HepG2 (cell line): ENCODE results near the gene TRIM7. TPM values are rescaled to one million over a fixed set of nuclear protein-coding genes. Genes with fewer than 3 reads are reported as not detected.

Source experiments
- DPF2 ChIP-seq: sonication (generic); formaldehyde crosslinking; IDR thresholded peaks from 2 replicates; pipeline ENCODE4 v1.4.0; 2020; ENCODE audit warnings: mild to moderate bottlenecking, low read depth, missing genetic modification reagents, borderline replicate concordance
- HNRNPH1 ChIP-seq: fragments of 200-400 bp; formaldehyde crosslinking; optimal IDR thresholded peaks from 2 replicates; pipeline ENCODE3; 2017; ENCODE audit warnings: mild to moderate bottlenecking, low read depth, low read length
- HOXD1 ChIP-seq: sonication (generic); formaldehyde crosslinking; IDR thresholded peaks from 2 replicates; pipeline ENCODE4 v1.5.0; 2020; ENCODE audit warnings: missing genetic modification reagents
- KDM1A ChIP-seq: IDR thresholded peaks from 2 replicates; pipeline ENCODE4 v1.6.1; 2016; ENCODE audit warnings: missing compliant biosample characterization
- NONO ChIP-seq, 2 experiments: fragments of 450-650 bp in 1 of 2; sonication (generic) in 1 of 2; formaldehyde crosslinking in 1 of 2; IDR thresholded peaks in 1 of 2; conservative IDR thresholded peaks in 1 of 2; 2 replicates each; pipeline versions ENCODE4 v1.6.1 to v1.8.0; 2017 to 2022; ENCODE audit warnings: mild to moderate bottlenecking in 1 of 2, missing genetic modification reagents in 1 of 2, moderate library complexity in 1 of 2
- PHF21A ChIP-seq: sonication (generic); formaldehyde crosslinking; IDR thresholded peaks from 2 replicates; pipeline ENCODE4 v1.5.0; 2020; ENCODE audit warnings: mild to moderate bottlenecking, missing genetic modification reagents
- THAP9 ChIP-seq: sonication (generic); formaldehyde crosslinking; IDR thresholded peaks from 2 replicates; pipeline ENCODE4; 2020; ENCODE audit warnings: missing genetic modification reagents, mild to moderate bottlenecking, borderline replicate concordance
- TMF1 ChIP-seq: sonication (generic); formaldehyde crosslinking; IDR thresholded peaks from 2 replicates; pipeline ENCODE4 v1.8.1; 2022; ENCODE audit warnings: low read depth, missing genetic modification reagents
- ZBTB40 ChIP-seq, 2 experiments: fragments of 450-650 bp in 1 of 2; sonication (generic) in 1 of 2; formaldehyde crosslinking in 1 of 2; IDR thresholded peaks; 2 replicates each; pipeline versions ENCODE4 v1.6.1 to v1.8.0; 2016 to 2022; ENCODE audit warnings: antibody characterized with exemption in 1 of 2, mild to moderate bottlenecking in 1 of 2, missing genetic modification reagents in 1 of 2
- ZNF260 ChIP-seq: sonication (generic); formaldehyde crosslinking; IDR thresholded peaks from 2 replicates; pipeline ENCODE4 v1.4.0; 2020; ENCODE audit warnings: missing genetic modification reagents, low read depth, mild to moderate bottlenecking, borderline replicate concordance
- ZNF543 ChIP-seq: sonication (generic); formaldehyde crosslinking; IDR thresholded peaks from 2 replicates; pipeline ENCODE4 v1.4.0; 2020; ENCODE audit warnings: mild to moderate bottlenecking, missing genetic modification reagents
- polyA plus RNA-seq, 8 experiments: library from polyadenylated mRNA; depleted of rRNA in 3 of 8; stranded (reverse) in 7 of 8; unstranded in 1 of 8; fragments of >200 nt; fragmentation: Illumina TruSeq in 4 of 8; extraction: Trizol in 4 of 8; gene quantifications; 2 replicates each; pipeline versions ENCODE4 v1.2.1 to v1.2.3, GENCODE V29; 2011 to 2016; ENCODE audit warnings: low read depth in 4 of 8, missing spikeins in 1 of 8, mixed read lengths in 1 of 8; ENCODE audit not compliant: insufficient read depth in 1 of 8
- total RNA-seq, 5 experiments: library from RNA; depleted of rRNA; stranded (reverse); fragments of >200 nt; fragmentation: Illumina TruSeq; extraction: Trizol; gene quantifications; 2 replicates each; pipeline ENCODE4 v1.2.3, GENCODE V29; 2016; ENCODE audit warnings: low read depth in 1 of 5
- TF ChIP-seq, protein P1 (sequence below): sonication (generic); formaldehyde crosslinking; IDR thresholded peaks from 2 replicates; pipeline ENCODE4 v1.5.0; 2020; ENCODE audit warnings: mild to moderate bottlenecking, missing genetic modification reagents, moderate library complexity
- TF ChIP-seq, protein P2 (sequence below): sonication (generic); formaldehyde crosslinking; IDR thresholded peaks from 2 replicates; pipeline ENCODE4 v1.5.0; 2020; ENCODE audit warnings: missing genetic modification reagents

TRIM7 gene
- total and polyA plus RNA-seq, 2 of the 13 experiments (the other 11 are each of a cell fraction or from before 2014, with no cell fraction given): 0.13 TPM; not detected in 1

DNA sequence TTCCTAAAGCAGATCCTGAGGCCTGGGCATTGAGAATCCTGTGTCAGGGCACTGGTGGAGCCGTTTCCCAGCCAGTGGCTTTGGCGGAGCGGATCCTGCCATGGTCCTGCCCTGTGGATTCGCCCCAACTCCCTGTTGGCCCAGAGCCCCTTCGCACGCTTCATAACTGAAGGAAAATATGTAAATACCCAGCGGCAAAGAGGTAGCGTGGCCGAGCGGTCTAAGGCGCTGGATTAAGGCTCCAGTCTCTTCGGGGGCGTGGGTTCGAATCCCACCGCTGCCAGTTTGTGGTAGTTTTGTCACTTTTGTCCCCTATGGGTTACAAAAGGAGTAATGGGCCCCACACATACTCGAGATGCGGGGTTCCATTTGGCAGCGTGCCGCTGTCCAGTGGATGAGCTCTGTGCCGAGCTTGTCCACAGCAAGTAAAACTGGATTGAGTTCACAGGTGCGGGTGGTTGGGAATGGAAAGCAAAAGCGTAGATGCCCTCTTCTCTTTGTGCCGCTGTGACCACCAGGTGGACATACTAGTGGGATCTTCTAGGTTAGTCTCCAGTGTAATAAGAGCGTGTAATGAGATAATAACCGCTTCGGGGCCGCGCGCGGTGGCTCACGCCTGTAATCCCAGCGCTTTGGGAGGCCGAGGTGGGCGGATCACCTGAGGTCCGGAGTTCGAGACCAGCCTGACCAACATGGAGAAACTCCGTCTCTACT is 17.3 kb downstream of the TRIM7 start (continued):
- TF ChIP-seq, protein P1, sequence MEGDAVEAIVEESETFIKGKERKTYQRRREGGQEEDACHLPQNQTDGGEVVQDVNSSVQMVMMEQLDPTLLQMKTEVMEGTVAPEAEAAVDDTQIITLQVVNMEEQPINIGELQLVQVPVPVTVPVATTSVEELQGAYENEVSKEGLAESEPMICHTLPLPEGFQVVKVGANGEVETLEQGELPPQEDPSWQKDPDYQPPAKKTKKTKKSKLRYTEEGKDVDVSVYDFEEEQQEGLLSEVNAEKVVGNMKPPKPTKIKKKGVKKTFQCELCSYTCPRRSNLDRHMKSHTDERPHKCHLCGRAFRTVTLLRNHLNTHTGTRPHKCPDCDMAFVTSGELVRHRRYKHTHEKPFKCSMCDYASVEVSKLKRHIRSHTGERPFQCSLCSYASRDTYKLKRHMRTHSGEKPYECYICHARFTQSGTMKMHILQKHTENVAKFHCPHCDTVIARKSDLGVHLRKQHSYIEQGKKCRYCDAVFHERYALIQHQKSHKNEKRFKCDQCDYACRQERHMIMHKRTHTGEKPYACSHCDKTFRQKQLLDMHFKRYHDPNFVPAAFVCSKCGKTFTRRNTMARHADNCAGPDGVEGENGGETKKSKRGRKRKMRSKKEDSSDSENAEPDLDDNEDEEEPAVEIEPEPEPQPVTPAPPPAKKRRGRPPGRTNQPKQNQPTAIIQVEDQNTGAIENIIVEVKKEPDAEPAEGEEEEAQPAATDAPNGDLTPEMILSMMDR (CRISPR knock-in tag): peak; percentile 28
- 0 out of 2 replicates have a peak, but pooled peaks have one; percentile 32 for TF ChIP-seq ZNF543 (CRISPR knock-in tag)
- peak; percentile 49; the same call in 1 of the 2 replicates for TF ChIP-seq TMF1
- TF ChIP-seq NONO (IDR thresholded peaks at IDR 0.05): no peak
- peak; percentile 50; the same call in 1 of the 2 replicates for TF ChIP-seq NONO (CRISPR knock-in tag; conservative IDR thresholded peaks at IDR 0.05)
- TF ChIP-seq, protein P2, sequence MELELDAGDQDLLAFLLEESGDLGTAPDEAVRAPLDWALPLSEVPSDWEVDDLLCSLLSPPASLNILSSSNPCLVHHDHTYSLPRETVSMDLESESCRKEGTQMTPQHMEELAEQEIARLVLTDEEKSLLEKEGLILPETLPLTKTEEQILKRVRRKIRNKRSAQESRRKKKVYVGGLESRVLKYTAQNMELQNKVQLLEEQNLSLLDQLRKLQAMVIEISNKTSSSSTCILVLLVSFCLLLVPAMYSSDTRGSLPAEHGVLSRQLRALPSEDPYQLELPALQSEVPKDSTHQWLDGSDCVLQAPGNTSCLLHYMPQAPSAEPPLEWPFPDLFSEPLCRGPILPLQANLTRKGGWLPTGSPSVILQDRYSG (CRISPR knock-in tag): no peak
- TF ChIP-seq DPF2 (CRISPR knock-in tag): no peak
- TF ChIP-seq PHF21A (CRISPR knock-in tag): peak; percentile 72
- TF ChIP-seq KDM1A (CRISPR knock-in tag): no peak
- no peak for TF ChIP-seq ZBTB40 (IDR thresholded peaks at IDR 0.05)
- 0 out of 2 replicates have a peak, but pooled peaks have one; percentile 9 for TF ChIP-seq ZBTB40 (CRISPR knock-in tag; IDR thresholded peaks at IDR 0.05)
- TF ChIP-seq ZNF260 (CRISPR knock-in tag): no peak
- TF ChIP-seq HOXD1 (CRISPR knock-in tag): no peak
- TF ChIP-seq THAP9 (CRISPR knock-in tag): no peak
- TF ChIP-seq HNRNPH1: no peak
